ENCODE results near the gene PAQR6. TPM values are rescaled to one million over a fixed set of nuclear protein-coding genes. Genes with fewer than 3 reads are reported as not detected.

Gene PAQR6
- total and polyA plus RNA-seq, 5 donors from 2014 or later: 0.13 to 3.7 (median 0.81) TPM

GRCh38 chr1:156279837-156280236 is 32.0 kb upstream of the PAQR6 start:
- Mint-ChIP-seq H3K9me3 (no peaks in the 10 kb centered on the region), H3K4me3 (peak overlapping the region; percentile 26 to 99 (median 58)), H3K27ac (peak overlapping the region in 2 of 3 donors; percentile 43 to 80), H3K27me3 (no peaks in the 10 kb centered on the region), H3K36me3 (peaks cover 19% of the 10 kb centered on the region), H3K4me1 (peaks cover 18 to 50% (median 29%) of the 10 kb centered on the region in 4 donors)
- peaks cover 28% of the 10 kb centered on the region for H3K4me1 ChIP-seq (ENCODE audit: control insufficient read depth, insufficient read depth, low read length, poor library complexity, severe bottlenecking)
- no peaks in the 10 kb centered on the region for H3K27me3 ChIP-seq (ENCODE audit: control insufficient read depth, insufficient read depth, low read length)
- no peak for ATAC-seq (ENCODE audit: low read depth in 2 of 2)
- no peak overlapping the region for H3K27ac ChIP-seq (ENCODE audit: insufficient read depth, low read length, poor library complexity, severe bottlenecking)
- no peak overlapping the region for H3K4me3 ChIP-seq (ENCODE audit: low read depth, low read length)
- no peak for DNase-seq
- H3K9me3 ChIP-seq (ENCODE audit: control insufficient read depth in 2 of 2, low read length in 2 of 2): no peaks in the 10 kb centered on the region
- H3K36me3 ChIP-seq (ENCODE audit: control insufficient read depth, insufficient read depth, low read length): peaks cover 41% of the 10 kb centered on the region

GRCh38 chr1:156276966-156277381 is 29.1 kb upstream of the PAQR6 start:
- no peaks in the 10 kb centered on the region for H3K27me3 Mint-ChIP-seq
- Histone ChIP-seq H3K36me3 (ENCODE audit: control insufficient read depth, insufficient read depth, low read length) (peaks cover 69% of the 10 kb centered on the region), H3K9me3 (ENCODE audit: control insufficient read depth in 2 of 2, low read length in 2 of 2) (no peaks in the 10 kb centered on the region), H3K27ac (ENCODE audit: insufficient read depth, low read length, poor library complexity, severe bottlenecking) (no peak overlapping the region), H3K4me3 (ENCODE audit: low read depth, low read length) (no peak overlapping the region), H3K27me3 (ENCODE audit: control insufficient read depth, insufficient read depth, low read length) (no peaks in the 10 kb centered on the region), H3K4me1 (ENCODE audit: control insufficient read depth, insufficient read depth, low read length, poor library complexity, severe bottlenecking) (peaks cover 16% of the 10 kb centered on the region)
- H3K36me3 Mint-ChIP-seq: peaks cover 40% of the 10 kb centered on the region
- H3K4me1 Mint-ChIP-seq: peaks cover 11 to 28% (median 18%) of the 10 kb centered on the region in 4 donors
- peak overlapping the region in 1 of 4 donors; percentile 12 for H3K4me3 Mint-ChIP-seq
- DNase-seq (no peak), ATAC-seq (ENCODE audit: low read depth in 2 of 2) (no peak)
- no peaks in the 10 kb centered on the region for H3K9me3 Mint-ChIP-seq
- no peak overlapping the region for H3K27ac Mint-ChIP-seq

GRCh38 chr1:156276532-156276931 is 28.7 kb upstream of the PAQR6 start:
- Mint-ChIP-seq H3K27me3 (no peaks in the 10 kb centered on the region), H3K27ac (no peak overlapping the region), H3K4me3 (no peak overlapping the region), H3K9me3 (no peaks in the 10 kb centered on the region), H3K36me3 (peaks cover 42% of the 10 kb centered on the region), H3K4me1 (peaks cover 11 to 24% (median 17%) of the 10 kb centered on the region in 4 donors)
- Histone ChIP-seq H3K36me3 (ENCODE audit: control insufficient read depth, insufficient read depth, low read length) (peaks cover 73% of the 10 kb centered on the region), H3K9me3 (ENCODE audit: control insufficient read depth in 2 of 2, low read length in 2 of 2) (no peaks in the 10 kb centered on the region), H3K4me1 (ENCODE audit: control insufficient read depth, insufficient read depth, low read length, poor library complexity, severe bottlenecking) (peaks cover 11% of the 10 kb centered on the region), H3K27me3 (ENCODE audit: control insufficient read depth, insufficient read depth, low read length) (no peaks in the 10 kb centered on the region), H3K4me3 (ENCODE audit: low read depth, low read length) (no peak overlapping the region), H3K27ac (ENCODE audit: insufficient read depth, low read length, poor library complexity, severe bottlenecking) (no peak overlapping the region)
- ATAC-seq (ENCODE audit: low read depth in 2 of 2) (no peak), DNase-seq (no peak)

GRCh38 chr1:156270314-156270713 is 22.5 kb upstream of the PAQR6 start:
- Mint-ChIP-seq H3K27me3 (no peaks in the 10 kb centered on the region), H3K4me1 (peaks cover 0 to 7% (median under 1%) of the 10 kb centered on the region in 4 donors), H3K4me3 (no peak overlapping the region), H3K36me3 (peaks cover 63% of the 10 kb centered on the region), H3K27ac (peak overlapping the region in 1 of 3 donors; percentile 32), H3K9me3 (peaks cover 0 to 1% (median 0%) of the 10 kb centered on the region in 7 donors)
- no peaks in the 10 kb centered on the region for H3K4me1 ChIP-seq (ENCODE audit: control insufficient read depth, insufficient read depth, low read length, poor library complexity, severe bottlenecking)
- no peaks in the 10 kb centered on the region for H3K27me3 ChIP-seq (ENCODE audit: control insufficient read depth, insufficient read depth, low read length)
- no peak overlapping the region for H3K4me3 ChIP-seq (ENCODE audit: low read depth, low read length)
- ATAC-seq (ENCODE audit: low read depth in 2 of 2) (no peak), DNase-seq (no peak)
- H3K27ac ChIP-seq (ENCODE audit: insufficient read depth, low read length, poor library complexity, severe bottlenecking): no peak overlapping the region
- no peaks in the 10 kb centered on the region for H3K9me3 ChIP-seq (ENCODE audit: control insufficient read depth in 2 of 2, low read length in 2 of 2)
- H3K36me3 ChIP-seq (ENCODE audit: control insufficient read depth, insufficient read depth, low read length): peaks cover 89% of the 10 kb centered on the region

GRCh38 chr1:156268336-156268735 is 20.5 kb upstream of the PAQR6 start:
- H3K27ac Mint-ChIP-seq: no peak overlapping the region
- no peak overlapping the region for H3K4me3 Mint-ChIP-seq
- Histone ChIP-seq H3K27ac (ENCODE audit: insufficient read depth, low read length, poor library complexity, severe bottlenecking) (no peak overlapping the region), H3K4me3 (ENCODE audit: low read depth, low read length) (no peak overlapping the region), H3K9me3 (ENCODE audit: control insufficient read depth in 2 of 2, low read length in 2 of 2) (no peaks in the 10 kb centered on the region), H3K27me3 (ENCODE audit: control insufficient read depth, insufficient read depth, low read length) (no peaks in the 10 kb centered on the region), H3K4me1 (ENCODE audit: control insufficient read depth, insufficient read depth, low read length, poor library complexity, severe bottlenecking) (no peaks in the 10 kb centered on the region), H3K36me3 (ENCODE audit: control insufficient read depth, insufficient read depth, low read length) (peaks cover 86% of the 10 kb centered on the region)
- H3K9me3 Mint-ChIP-seq: peaks cover 0 to 1% (median 0%) of the 10 kb centered on the region in 7 donors
- no peak for ATAC-seq (ENCODE audit: low read depth in 2 of 2)
- DNase-seq: no peak
- H3K27me3 Mint-ChIP-seq: no peaks in the 10 kb centered on the region
- H3K36me3 Mint-ChIP-seq: peaks cover 64% of the 10 kb centered on the region
- peaks cover 0 to 9% (median 0%) of the 10 kb centered on the region in 4 donors for H3K4me1 Mint-ChIP-seq

GRCh38 chr1:156266051-156266450 is 18.2 kb upstream of the PAQR6 start:
- peaks cover 0 to 1% (median 0%) of the 10 kb centered on the region in 7 donors for H3K9me3 Mint-ChIP-seq
- Histone ChIP-seq H3K36me3 (ENCODE audit: control insufficient read depth, insufficient read depth, low read length) (peaks cover 85% of the 10 kb centered on the region), H3K9me3 (ENCODE audit: control insufficient read depth in 2 of 2, low read length in 2 of 2) (no peaks in the 10 kb centered on the region), H3K27me3 (ENCODE audit: control insufficient read depth, insufficient read depth, low read length) (no peaks in the 10 kb centered on the region), H3K4me3 (ENCODE audit: low read depth, low read length) (no peak overlapping the region), H3K27ac (ENCODE audit: insufficient read depth, low read length, poor library complexity, severe bottlenecking) (no peak overlapping the region), H3K4me1 (ENCODE audit: control insufficient read depth, insufficient read depth, low read length, poor library complexity, severe bottlenecking) (no peaks in the 10 kb centered on the region)
- H3K36me3 Mint-ChIP-seq: peaks cover 64% of the 10 kb centered on the region
- no peak overlapping the region for H3K27ac Mint-ChIP-seq
- H3K27me3 Mint-ChIP-seq: no peaks in the 10 kb centered on the region
- H3K4me3 Mint-ChIP-seq: no peak overlapping the region
- ATAC-seq (ENCODE audit: low read depth in 2 of 2) (no peak), DNase-seq (no peak)
- H3K4me1 Mint-ChIP-seq: peaks cover 0 to 5% (median 0%) of the 10 kb centered on the region in 4 donors

- peak overlapping the region in 2 of 3 donors; percentile 7 to 11 for H3K27ac Mint-ChIP-seq
- Histone ChIP-seq H3K9me3 (ENCODE audit: control insufficient read depth in 2 of 2, low read length in 2 of 2) (no peaks in the 10 kb centered on the region), H3K27me3 (ENCODE audit: control insufficient read depth, insufficient read depth, low read length) (no peaks in the 10 kb centered on the region), H3K4me1 (ENCODE audit: control insufficient read depth, insufficient read depth, low read length, poor library complexity, severe bottlenecking) (no peaks in the 10 kb centered on the region), H3K4me3 (ENCODE audit: low read depth, low read length) (no peak overlapping the region), H3K36me3 (ENCODE audit: control insufficient read depth, insufficient read depth, low read length) (peaks cover 93% of the 10 kb centered on the region), H3K27ac (ENCODE audit: insufficient read depth, low read length, poor library complexity, severe bottlenecking) (no peak overlapping the region)
- H3K4me3 Mint-ChIP-seq: no peak overlapping the region
- DNase-seq (no peak), ATAC-seq (ENCODE audit: low read depth in 2 of 2) (no peak)
- peaks cover 65% of the 10 kb centered on the region for H3K36me3 Mint-ChIP-seq
- no peaks in the 10 kb centered on the region for H3K27me3 Mint-ChIP-seq
- peaks cover 0 to 1% (median 0%) of the 10 kb centered on the region in 7 donors for H3K9me3 Mint-ChIP-seq
- peaks cover 0 to 3% (median 0%) of the 10 kb centered on the region in 4 donors for H3K4me1 Mint-ChIP-seq
Measured at GRCh38 chr1:156263288-156263655, 15.4 kb upstream of the PAQR6 start.
